Measurements from ENCODE around the gene NTSR1.

- TF ChIP-seq CTCF (conservative IDR thresholded peaks at IDR 0.05; ENCODE audit: low read depth in 2 of 2), result no peak
- no peak for TF ChIP-seq EZH2phosphoT487 (IDR thresholded peaks at IDR 0.05; ENCODE audit: unreplicated experiment)
Measured at GRCh38 chr20:62765021-62765420, 56.4 kb downstream of the NTSR1 start.

Measured in GM23338 (cell line).